Measurements from ENCODE around the gene ZNF611.

DNA sequence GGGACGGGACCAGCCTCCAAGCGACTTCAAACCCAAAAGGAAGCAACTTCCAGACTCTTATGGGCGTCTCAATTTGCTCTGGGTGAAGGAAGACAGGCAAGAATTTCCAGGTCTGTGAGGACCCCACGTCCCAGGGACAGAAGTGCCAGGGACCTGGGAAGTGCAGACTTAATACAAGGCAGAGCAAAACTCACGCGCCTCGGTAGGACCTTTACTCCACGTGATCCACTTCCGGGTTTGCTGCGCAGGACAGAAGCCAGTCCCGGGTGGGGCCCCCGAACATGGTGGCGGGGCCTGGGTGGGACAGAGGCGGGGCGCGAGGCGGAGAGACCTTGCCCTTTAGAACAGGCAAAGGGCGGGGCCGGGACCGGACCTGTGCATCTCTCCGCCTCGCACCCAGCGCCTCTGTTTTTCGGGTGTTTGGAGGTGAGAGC lies 9.3 kb downstream of the ZNF611 start:
- TF ChIP-seq CTCF (optimal IDR thresholded peaks at IDR 0.05 in 1 of 3, IDR thresholded peaks at IDR 0.05 in 1 of 3, conservative IDR thresholded peaks at IDR 0.05 in 1 of 3; ENCODE audit: extremely low read depth in 1 of 3, insufficient read depth in 2 of 3, low read length in 3 of 3), result no peak
- TF ChIP-seq EZH2 (IDR thresholded peaks at IDR 0.05; ENCODE audit: low read length), result no peak

All from keratinocyte (primary cell).